Measurements from ENCODE around the gene MFAP4. TPM values are rescaled to one million over a fixed set of nuclear protein-coding genes. Genes with fewer than 3 reads are reported as not detected.

Gene MFAP4
- total RNA-seq, 1 donor from 2014 or later: under 0.01 TPM

DNA sequence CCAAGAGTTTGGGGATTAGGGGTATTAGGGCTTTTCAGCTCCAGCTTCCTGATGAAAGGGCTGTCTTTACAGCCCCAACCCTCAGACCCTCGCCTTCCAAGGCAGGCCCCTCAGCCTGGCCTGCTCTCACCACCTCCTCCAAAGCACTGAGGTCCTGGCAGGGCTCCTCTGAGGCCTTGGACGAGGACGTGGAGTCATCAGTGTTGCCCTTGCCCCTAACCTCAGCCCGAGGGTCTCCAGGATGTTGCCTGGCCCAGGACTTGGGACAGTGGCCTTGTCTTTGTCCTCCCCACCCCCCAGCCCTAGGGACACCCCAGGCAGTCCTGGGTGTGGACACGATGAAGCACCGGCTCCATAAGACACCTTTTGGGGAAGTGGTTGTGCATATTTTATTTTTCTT is 52.7 kb downstream of the MFAP4 start:
- no peak for DNase-seq (ENCODE audit: low read depth in 2 of 2)

DNA sequence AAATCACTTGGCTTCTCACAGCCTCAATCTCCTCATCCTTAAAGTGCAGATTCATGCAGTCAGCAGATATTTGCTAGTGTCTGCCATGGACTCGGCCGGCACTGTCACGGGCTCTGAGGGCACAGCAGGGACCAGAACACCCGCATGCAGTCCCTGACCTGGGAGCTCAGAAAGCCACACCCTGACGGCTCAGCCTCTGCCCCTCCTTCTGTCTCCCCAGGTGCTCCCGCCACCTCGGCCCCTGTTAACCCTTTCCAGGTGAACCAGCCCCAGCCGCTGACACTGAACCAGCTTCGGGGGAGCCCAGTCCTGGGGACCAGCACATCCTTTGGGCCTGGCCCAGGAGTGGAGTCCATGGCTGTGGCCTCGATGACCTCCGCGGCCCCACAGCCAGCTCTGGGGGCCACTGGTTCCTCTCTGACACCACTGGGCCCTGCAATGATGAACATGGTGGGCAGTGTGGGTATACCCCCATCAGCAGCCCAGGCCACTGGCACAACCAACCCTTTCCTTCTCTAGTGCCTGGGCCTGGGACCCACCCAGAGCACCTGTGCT is 53.2 kb downstream of the MFAP4 start:
- DNase-seq (ENCODE audit: low read depth in 2 of 2): no peak

Other genes starting within 250 kb of the MFAP4 start
- gene EPN2, start 149.8 kb downstream of the MFAP4 start, total RNA-seq: 13.1 and 20.6 TPM in 2 replicates
- gene B9D1, start 24.5 kb downstream of the MFAP4 start, total RNA-seq: 8.9 and 15.5 TPM in 2 replicates
- 7.8 and 11.5 TPM in 2 replicates for gene MAPK7, start 8.7 kb downstream of the MFAP4 start, total RNA-seq
- gene RNF112, start 24.0 kb upstream of the MFAP4 start, total RNA-seq: 0.20 and 0.22 TPM in 2 replicates
- gene SLC47A1, start 146.7 kb upstream of the MFAP4 start, total RNA-seq: 0.22 and 0.40 TPM in 2 replicates